Fibroblast of skin of abdomen (primary cell): ENCODE data around the gene ACTR3C.
"Not testable (repeated sequence)": the region's sequence is repeated elsewhere in the genome, so short reads cannot be mapped to it uniquely, and the experiment has no call there.

Experiments
- DNase-seq: peaks from one replicate; pipeline ENCODE4 v3.0.0-alpha.2; 2013

ACTR3C gene

GRCh38 chr7:150335108-150335773 lies 11.9 kb upstream of the ACTR3C start:
- DNase-seq: peak; percentile 69

DNA sequence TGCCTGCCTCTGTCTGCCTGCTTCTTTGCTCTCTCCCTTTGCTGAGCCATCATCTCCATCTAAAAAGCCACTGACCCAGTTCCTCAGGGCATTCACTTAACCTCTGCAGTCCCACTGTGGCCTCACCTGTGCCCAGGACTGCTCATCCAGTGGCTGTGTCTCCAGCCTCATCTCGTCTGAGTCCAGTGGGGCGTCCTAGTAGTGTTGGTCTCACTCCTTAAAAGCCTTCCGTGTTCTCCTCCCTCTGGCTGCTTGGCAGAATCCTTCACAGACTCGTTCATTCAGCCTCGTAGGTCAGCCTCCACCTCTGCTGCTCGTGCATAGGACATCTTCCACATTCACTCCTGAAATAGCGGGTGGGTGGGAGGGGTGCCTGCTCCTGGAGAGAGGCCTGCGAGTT lies 10.8 kb upstream of the ACTR3C start:
- no peak for DNase-seq

DNA sequence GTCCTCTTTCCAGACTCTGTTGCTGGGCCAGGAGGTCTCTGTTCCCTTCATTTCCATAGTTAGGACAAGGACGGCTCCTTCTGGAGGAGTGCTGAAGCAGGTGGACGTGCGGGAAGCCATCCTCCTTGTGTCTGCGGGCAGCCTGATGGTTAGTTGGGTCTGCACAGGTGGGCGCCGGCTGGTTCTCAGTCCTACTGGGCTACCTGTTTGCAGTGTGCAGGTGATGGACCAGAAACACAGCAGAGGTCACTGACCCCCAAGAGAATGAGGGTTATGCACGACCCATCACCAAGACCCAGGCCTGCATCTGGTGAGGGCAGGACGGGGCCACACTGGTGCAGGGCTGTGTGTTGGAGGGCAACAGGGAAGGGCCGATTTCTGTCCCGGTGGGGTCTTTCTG lies 10.3 kb upstream of the ACTR3C start:
- DNase-seq: no peak

DNA sequence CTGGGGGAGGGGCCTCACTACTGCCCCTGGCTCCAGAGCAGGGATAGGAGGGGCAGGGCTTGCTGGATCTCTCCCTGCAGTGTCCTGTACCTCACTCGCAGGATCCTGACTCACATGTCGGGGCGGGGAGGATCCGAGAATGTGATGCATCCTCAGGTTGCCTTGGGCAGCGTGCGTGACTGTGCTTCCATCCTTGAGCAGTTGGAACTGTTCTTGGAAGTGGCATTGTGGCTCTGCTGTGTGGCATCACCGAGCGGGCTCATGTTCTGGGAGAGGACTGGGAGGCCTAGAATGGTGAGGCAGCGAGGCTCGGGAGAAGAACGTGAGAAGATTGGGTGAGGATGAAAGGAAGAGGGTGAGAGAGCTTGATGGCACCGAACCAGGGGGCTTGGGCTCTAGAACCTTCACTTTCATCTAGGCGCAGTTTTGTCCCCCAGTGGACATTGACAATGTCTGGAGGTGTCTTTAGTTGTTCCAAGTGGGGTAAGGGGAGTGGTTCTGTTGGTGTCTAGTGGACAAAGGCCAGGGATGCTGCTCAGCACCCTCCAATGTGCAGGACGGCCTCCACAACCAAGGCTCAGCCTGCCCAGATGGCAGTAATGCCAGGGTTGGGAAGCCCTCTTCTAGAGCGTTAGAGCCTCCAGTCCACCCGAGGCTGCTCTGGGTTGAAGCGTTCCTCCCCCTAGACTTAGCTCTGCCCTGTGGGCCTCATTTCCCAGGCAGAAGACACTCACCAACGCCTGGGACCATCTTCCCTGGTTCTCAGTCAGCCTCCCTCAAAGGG lies 9.7 kb upstream of the ACTR3C start:
- no peak for DNase-seq

DNA sequence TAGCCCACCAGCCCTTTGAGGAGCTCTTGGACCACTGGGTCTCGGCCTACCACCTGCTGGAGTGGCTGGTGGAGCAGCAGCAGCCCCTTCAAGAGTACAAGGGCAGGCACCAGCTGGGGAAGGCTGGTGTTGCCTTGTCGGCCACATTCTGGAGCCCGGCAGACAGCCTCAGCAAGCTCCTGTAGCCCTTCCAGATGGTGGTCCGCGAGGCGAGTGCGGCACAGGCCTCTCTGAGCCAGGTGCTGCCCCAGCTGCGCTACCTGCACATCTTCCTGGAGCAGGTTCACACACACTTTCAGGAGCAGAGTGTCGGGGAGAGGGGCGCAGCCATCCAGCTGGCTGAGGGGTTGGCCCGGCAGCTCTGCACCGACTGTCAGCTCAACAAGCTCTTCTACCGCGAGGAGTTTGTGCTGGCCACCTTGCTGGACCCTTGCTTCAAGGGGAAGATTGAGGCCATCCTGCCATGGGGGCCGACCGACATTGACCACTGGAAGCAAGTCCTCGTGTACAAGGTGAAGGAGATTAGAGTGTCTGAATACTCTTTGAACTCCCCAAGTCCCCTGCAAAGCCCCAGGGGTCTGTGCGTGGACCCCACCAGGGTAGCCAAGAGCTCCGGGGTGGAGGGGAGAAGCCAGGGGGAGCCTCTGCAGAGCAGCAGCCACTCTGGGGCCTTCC lies 7.0 kb upstream of the ACTR3C start:
- DNase-seq: no peak

DNA sequence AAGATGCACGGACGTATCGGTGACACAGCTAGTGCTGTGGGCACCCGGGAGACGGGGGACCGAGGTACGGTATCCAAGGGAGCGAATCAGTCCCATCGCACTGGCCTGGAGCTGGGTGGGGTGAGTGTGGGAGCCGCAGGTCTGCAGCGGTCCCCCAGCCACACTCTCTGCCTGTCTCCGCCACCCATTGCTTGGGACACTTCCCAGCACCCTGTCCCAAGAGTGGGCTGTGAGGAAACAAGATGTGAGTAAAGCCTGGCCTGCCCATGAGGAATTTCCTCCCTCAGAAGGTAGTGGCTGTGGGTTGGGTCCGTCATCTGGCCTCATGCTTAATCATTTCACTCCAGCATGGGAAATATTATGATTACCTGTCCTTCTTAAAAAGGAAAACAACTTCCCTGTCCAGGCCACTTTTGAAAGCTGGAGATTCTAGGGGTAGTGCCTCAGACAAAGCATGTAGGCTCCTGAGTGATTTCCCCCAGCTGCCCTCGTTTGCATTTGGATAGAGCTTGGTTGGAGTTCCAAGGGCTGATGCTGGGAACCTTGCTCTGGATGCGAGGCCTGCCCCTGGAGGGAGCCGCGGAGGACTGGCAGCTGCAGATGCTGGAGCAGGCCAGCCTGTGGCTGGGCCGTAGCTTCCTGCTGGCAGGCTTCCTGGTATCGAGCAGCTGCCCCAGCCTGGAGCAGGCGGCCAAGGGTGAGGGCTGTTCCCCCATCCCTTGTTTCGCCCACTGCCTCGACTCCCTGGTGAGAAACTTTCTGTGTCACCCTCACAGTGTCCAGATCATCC lies 6.2 kb upstream of the ACTR3C start:
- no peak for DNase-seq

- DNase-seq: no peak
Measured at GRCh38 chr7:150327308-150327707, 4.0 kb upstream of the ACTR3C start.

GRCh38 chr7:150326657-150327268 lies 3.4 kb upstream of the ACTR3C start:
- no peak for DNase-seq

DNA sequence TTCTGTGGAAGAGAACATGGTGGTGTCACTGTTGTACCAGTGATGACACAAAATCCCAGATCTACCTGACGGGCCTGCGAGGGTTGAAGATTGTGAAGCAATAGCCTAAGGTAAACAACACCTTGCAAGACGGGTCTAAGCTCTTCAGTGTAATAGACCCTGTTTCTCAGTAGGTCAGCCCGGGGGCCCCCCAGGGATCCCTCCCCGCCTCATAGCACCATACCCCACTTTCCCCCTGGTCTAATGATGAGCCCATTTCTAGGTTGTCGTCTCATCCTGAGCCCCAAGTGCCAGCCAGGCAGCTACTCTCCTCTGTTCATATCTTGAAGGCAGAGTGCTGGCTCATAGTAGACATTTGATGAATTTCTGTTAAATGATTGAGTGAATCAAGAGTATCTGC lies 2.6 kb upstream of the ACTR3C start:
- no peak for DNase-seq

- DNase-seq: peak; percentile 32
Measured at GRCh38 chr7:150325110-150325611, 1.8 kb upstream of the ACTR3C start.

DNA sequence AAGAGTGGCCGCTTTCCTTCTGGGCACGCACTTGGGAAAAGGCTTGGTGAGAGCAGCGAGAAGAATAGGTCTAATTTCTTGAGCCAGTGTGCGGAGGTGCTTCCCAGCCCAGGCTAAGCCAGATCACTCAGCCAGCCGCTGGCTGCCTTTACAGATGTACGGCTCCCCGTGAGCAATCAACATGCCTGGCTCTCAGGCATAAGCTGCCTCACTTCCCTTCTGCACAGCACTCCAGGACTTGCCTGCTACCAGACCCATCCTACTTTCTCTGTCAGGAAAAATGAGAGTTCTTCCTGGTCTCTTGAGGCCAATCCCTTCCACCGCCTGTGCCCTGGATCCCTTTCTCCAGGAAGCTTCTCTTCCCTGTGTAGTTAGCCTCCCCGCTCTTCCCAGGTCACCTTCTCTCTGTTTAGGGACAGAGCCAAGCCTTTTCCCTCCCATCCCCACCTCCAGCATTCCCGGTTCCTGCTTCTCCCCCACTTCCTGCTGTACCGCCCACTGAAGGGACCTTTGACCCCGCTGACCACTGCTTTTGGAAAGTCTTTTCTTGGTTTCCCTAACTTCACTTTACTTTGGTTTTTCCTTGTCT lies 1.1 kb upstream of the ACTR3C start:
- DNase-seq: no peak

DNA sequence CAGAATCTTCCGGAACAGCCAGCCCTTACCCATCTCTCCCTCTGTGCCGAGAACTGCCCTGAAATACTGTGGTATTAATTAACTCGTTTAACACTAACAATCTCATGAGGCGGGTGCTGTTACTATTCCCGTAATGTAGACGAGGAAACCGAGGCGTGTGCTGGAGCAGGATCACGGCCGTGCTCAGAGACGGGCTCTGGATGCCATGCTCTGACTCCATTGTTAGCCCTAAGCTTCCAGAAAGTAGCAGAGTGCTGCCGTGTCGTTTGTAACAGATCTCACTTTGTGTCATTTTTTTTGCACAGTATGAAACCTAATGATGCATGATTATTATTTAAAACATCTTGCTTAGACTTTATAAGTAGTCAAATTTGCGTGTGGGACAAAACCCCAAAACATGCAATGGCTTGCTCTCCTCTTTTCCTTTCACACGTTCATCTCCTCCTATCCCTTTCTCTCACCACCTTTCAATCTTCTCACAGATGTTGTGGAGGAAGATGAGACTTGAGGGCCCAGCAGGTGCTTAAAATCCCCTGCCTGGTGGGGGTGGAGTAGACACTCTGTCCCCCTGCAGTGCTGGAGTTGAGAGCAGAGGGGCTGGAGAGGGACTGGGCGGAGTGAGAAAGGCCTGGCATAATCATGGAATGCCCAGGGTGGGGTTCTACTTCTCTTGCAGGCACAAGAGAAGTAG lies 482 bp upstream of the ACTR3C start:
- DNase-seq: no peak

DNA sequence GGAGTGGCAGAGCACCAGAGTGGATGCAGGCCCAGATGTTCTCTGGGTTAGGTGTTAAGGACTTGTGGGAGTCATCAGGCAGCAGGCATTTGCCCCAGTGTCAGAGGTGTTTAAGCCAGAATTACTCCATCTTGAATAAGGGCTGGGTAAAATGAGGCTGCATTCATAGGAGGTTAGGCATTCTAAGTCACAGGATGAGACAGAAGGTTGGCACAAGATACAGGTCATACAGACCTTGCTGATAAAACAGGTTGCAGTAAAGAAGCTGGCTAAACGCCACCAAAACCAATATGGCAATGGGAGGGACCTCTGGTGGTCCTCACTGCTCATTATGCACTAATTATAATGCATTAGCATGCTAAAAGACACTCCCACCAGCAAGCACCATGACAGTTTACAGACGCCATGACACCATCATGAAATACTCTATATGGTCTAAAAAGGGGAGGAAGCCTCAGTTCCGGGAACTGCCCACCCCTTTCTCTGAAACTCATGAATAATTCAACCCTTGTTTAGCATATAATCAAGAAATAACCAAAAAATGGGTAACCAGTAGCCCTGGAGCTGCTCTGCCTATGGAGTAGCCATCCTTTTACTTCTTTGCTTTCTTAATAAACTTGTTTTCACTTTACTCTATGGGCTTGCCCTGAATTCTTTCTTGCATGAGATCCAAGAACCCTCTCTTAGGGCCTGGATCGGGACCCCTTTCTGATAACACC lies 1.1 kb downstream of the ACTR3C start:
- DNase-seq: no peak

- no peak for DNase-seq
Measured at GRCh38 chr7:150321788-150322113, 1.6 kb downstream of the ACTR3C start.

- peak; percentile 55 for DNase-seq
Measured at GRCh38 chr7:150317748-150318444, 5.4 kb downstream of the ACTR3C start.

- DNase-seq: not testable (repeated sequence)
Measured at GRCh38 chr7:150316987-150317386, 6.4 kb downstream of the ACTR3C start.

DNA sequence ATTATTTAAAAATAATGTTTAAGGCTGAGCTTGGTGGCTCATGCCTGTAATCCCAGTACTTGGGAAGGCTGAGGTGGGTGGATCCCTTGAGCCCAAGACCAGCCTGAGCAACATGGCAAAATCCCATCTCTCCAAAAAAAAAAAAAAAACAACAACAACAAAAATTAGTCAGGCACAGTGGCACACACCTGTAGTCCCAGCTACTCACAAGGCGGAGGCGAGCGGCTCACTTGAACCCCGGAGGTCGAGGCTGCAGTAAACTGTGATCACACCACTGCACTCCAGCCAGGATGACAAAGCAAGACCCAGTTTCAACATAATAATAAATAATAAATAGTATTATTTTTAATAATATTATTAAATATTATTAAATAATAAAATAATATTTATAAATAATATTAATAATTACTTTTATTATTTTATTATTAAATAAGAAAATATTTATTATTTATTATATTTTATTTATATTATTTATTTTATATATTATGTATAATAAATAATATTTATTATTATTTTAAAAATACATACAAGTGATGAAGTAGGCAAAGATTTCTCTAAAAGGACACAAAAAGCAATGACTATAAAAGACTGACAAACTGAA lies 8.6 kb downstream of the ACTR3C start:
- no peak for DNase-seq

DNA sequence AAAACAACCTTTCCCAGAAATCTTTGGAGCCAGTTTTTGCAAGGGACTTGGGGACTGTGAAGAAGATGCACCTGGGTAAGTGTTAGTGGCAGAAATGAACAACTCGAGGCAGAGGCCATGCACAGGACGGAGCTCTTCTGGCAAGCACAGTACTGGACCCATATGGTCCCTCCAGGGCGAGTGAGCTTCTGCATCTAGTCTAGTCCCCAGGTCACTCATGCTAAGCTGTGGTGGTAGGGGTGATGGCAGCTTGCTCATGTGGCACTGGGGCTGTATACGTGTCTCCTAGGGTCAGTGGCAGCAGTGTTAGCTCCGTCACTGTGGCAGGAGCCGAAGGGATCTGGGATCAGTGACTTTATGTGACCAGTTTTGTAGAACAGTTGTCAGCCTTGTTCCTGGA lies 9.5 kb downstream of the ACTR3C start:
- DNase-seq: no peak

GRCh38 chr7:150313367-150313809 lies 10.0 kb downstream of the ACTR3C start:
- DNase-seq: no peak
